ENCODE measurements around the gene TMOD1.
"Not testable (repeated sequence)": the region's sequence is repeated elsewhere in the genome, so short reads cannot be mapped to it uniquely, and the experiment has no call there.

DNA sequence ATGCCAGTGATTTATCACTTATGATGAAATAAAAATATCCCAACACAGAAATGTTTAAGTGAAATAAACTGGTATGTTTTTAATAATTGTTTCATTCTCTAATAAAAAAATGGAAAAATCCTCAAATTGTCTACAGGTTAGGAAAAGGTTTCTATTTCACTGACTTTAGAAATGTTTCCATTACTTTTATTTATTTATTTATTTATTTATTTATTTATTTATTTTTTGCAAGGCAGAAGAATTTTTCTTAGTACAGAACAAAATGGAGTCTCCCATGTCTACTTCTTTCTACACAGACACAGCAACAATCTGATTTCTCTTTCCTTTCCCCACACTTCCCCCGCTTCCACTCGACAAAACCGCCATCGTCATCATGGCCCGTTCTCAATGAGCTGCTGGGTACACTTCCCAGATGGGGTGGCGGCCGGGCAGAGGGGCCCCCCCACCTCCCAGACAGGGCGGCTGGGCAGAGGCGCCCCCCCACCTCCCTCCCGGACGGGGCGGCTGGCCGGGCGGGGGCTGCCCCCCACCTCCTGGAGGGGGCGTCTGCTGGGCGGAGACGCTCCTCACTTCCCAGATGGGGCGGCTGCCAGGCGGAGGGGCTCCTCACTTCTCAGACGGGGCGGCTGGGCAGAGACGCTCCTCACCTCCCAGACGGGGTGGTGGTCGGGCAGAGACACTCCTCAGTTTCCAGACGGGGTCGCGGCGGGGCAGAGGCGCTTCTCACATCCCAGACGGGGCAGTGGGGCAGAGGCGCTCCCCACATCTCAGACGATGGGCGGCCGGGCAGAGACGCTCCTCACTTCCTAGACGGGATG, 3.7 kb upstream of the TMOD1 start:
- TF ChIP-seq TAF1 (IDR thresholded peaks at IDR 0.05; ENCODE audit: borderline replicate concordance, low read depth, low read length); POLR2AphosphoS5 (IDR thresholded peaks at IDR 0.05; ENCODE audit: low read depth, low read length): not testable (repeated sequence)
